Lower leg skin (tissue), 4 donors: ENCODE results near the gene IGSF22. TPM values are rescaled to one million over a fixed set of nuclear protein-coding genes. Genes with fewer than 3 reads are reported as not detected.

Experiments used
- DNase-seq, 2 donors: peaks; one replicate each; pipeline ENCODE4 v3.0.0-alpha.2; 2019; ENCODE audit warnings: low spot score in 2 of 2
- H3K4me3 ChIP-seq: fragments of 200-600 bp; sonication (generic); 2 replicates; pipeline ENCODE4 v1.5.1; 2017; ENCODE audit warnings: mild to moderate bottlenecking, low read depth; ENCODE audit not compliant: poor library complexity, severe bottlenecking
- POLR2A ChIP-seq, 2 donors: fragments of 450-650 bp; IDR thresholded peaks; one replicate each; pipeline ENCODE4 v1.6.1; 2016 to 2017; ENCODE audit warnings: antibody characterized with exemption in 2 of 2, mild to moderate bottlenecking in 1 of 2, moderate library complexity in 1 of 2
- WGBS, 2 donors: methylation state at CpG; one replicate each; pipeline ENCODE4 v1.1.5; 2018; 5-methylcytosine and 5-hydroxymethylcytosine counted together
- intact Hi-C: fragments of 100-400 bp; cut with DNase I; formaldehyde crosslinking; loops from one replicate; pipeline ENCODE4 v1.15.0; 2023; ENCODE audit warnings: low total_unique reads
- total RNA-seq, 4 donors: library from RNA; depleted of rRNA; stranded (reverse); fragments of >200 nt; gene quantifications; one replicate each; pipeline ENCODE4 v1.1.0, GENCODE V29; 2016
- TF ChIP-seq, protein P1 (sequence below), 3 donors: fragments of 450-650 bp; IDR thresholded peaks; one replicate each; pipeline ENCODE4 v1.5.1; 2016; ENCODE audit warnings: antibody characterized with exemption in 3 of 3, mild to moderate bottlenecking in 3 of 3, moderate library complexity in 2 of 3

IGSF22 gene
- total RNA-seq, 4 donors from 2014 or later = 0.15 to 0.68 (median 0.34) TPM; not detected in 1

GRCh38 chr11:18771266-18772035, 45.5 kb upstream of the IGSF22 start:
- 74 to 85% methylated on average over 13 of the region's 13 CpGs for WGBS, 2 donors

DNA sequence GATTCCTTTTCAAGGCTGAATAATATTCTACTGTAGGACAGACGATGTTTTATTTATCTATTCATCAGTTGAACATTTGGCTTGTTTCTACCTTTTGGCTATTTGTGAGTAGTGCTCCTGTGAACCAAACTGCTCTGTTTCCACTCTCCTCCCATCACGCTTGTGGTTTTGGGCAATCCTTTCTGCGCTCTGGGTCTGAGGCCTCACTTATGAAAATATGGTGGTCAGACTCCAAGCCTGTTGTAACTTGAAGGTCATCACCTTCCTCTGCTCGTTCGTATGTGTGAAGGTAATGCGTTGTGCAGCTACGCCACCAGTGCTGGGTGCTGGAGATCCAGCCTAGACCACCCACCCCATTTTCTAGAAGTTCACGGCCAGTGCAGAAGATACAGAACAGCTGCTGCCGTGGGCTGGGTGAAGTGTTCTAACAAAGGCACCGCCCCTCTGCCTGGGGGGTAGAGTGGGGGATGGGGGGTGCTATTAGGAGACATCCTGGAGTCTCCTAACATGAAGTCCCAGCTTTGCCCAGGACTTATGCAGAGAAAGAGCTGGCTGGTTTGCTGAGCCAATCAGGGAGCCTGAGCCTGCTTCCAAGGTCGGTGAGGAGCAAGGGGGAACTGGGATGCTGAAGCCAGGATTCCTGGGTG, 44.6 kb upstream of the IGSF22 start:
- no peak for DNase-seq
- 75 to 82% methylated on average over 11 of the region's 11 CpGs for WGBS, 2 donors
- intact Hi-C loops = no loop called here

More at GRCh38 chr11:18771266-18772035, 45.5 kb upstream of the IGSF22 start:
- TF ChIP-seq, protein P1, sequence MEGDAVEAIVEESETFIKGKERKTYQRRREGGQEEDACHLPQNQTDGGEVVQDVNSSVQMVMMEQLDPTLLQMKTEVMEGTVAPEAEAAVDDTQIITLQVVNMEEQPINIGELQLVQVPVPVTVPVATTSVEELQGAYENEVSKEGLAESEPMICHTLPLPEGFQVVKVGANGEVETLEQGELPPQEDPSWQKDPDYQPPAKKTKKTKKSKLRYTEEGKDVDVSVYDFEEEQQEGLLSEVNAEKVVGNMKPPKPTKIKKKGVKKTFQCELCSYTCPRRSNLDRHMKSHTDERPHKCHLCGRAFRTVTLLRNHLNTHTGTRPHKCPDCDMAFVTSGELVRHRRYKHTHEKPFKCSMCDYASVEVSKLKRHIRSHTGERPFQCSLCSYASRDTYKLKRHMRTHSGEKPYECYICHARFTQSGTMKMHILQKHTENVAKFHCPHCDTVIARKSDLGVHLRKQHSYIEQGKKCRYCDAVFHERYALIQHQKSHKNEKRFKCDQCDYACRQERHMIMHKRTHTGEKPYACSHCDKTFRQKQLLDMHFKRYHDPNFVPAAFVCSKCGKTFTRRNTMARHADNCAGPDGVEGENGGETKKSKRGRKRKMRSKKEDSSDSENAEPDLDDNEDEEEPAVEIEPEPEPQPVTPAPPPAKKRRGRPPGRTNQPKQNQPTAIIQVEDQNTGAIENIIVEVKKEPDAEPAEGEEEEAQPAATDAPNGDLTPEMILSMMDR (IDR thresholded peaks at IDR 0.05) = no peak
- no peak for TF ChIP-seq POLR2A (IDR thresholded peaks at IDR 0.05)
- H3K4me3 ChIP-seq = no peak overlapping the region
- DNase-seq = no peak
- intact Hi-C loops = no loop called here

DNA sequence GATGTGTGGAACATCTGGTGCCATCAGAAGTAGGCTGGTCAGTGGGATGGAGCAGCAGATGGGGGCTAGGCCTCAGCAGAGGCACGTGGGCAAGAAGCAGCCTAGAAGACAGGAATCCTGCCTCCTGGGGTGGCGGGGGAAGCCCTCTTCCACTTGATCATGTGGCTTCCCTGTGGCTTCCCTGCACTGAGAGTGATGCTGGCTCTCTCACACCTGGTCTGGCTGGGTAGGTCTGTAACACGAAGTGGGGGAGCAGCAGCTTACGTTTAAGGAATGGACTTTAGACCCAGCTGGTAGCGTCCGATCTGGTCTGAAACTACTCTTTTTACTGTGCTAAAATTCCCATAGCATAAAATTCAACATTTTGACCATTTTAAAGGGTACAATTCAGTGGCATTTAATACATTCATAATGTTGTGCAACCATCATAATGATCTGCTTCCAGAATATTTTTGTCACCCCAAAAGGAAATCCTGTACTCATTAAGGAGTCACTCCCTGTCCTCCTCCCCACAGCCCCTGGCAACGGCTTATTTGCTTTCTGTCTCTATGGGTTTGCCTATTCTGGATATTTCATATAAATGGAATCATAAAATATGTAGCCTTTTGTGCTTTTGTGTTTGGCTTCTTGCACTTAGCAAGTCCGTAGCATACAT, 43.9 kb upstream of the IGSF22 start:
- TF ChIP-seq POLR2A (IDR thresholded peaks at IDR 0.05) = no peak
- TF ChIP-seq, protein P1 (IDR thresholded peaks at IDR 0.05) = no peak
- DNase-seq = no peak

More for the DNA sequence above, 44.6 kb upstream of the IGSF22 start:
- TF ChIP-seq, protein P1 (IDR thresholded peaks at IDR 0.05) = no peak
- no peak overlapping the region for H3K4me3 ChIP-seq

GRCh38 chr11:18768978-18769377, 43.0 kb upstream of the IGSF22 start:
- 74 to 75% methylated on average over 5 of the region's 5 CpGs for WGBS, 2 donors
- TF ChIP-seq POLR2A (IDR thresholded peaks at IDR 0.05) = no peak
- TF ChIP-seq, protein P1 (IDR thresholded peaks at IDR 0.05) = no peak
- no peak overlapping the region for H3K4me3 ChIP-seq
- no peak for DNase-seq
- intact Hi-C loops = no loop called here

More for the DNA sequence above, 43.9 kb upstream of the IGSF22 start:
- no peak overlapping the region for H3K4me3 ChIP-seq
- WGBS, 2 donors = 50 to 52% methylated on average over 8 of the region's 8 CpGs
- intact Hi-C loops = no loop called here

- no peak for TF ChIP-seq POLR2A (IDR thresholded peaks at IDR 0.05)
- TF ChIP-seq, protein P1 (IDR thresholded peaks at IDR 0.05) = no peak
- intact Hi-C loops = no loop called here
Observed at GRCh38 chr11:18768472-18768901, 42.5 kb upstream of the IGSF22 start.

More at GRCh38 chr11:18768472-18768901, 42.5 kb upstream of the IGSF22 start:
- H3K4me3 ChIP-seq = no peak overlapping the region
- no peak for DNase-seq
- WGBS, 2 donors = 73 to 80% methylated on average over 4 of the region's 4 CpGs
